IMR-90 (cell line): ENCODE measurements around the gene FAM53B. TPM values are rescaled to one million over a fixed set of nuclear protein-coding genes. Genes with fewer than 3 reads are reported as not detected.

Source experiments
- ATAC-seq: fragments of 200-7000 bp; cut with Tn5 transposase; 2 replicates; pipeline ENCODE4 v1.9.1; 2020; ENCODE audit warnings: low read depth, mild to moderate bottlenecking, moderate library complexity
- BruUV-seq: library from RNA; stranded (reverse); fragments of 400-500 nt; replicated peaks from 2 replicates; lab custom pipeline; 2021; lab: Mats Ljungman, UMichigan
- CTCF ChIA-PET: fragments of 300-600 bp; formaldehyde crosslinking; extraction: SDS; loops from one replicate; lab custom pipeline; 2021; ENCODE audit warnings: antibody characterized with exemption; lab: Yijun Ruan, JAX
- POLR2A ChIA-PET: fragments of 300-600 bp; sonication (Branson Sonifier 250); formaldehyde crosslinking; loops from one replicate; lab custom pipeline; 2022; ENCODE audit warnings: antibody characterized with exemption; ENCODE audit not compliant: unreplicated experiment; lab: Charles Lee
- DNase-seq: peaks from one replicate; pipeline ENCODE4 v3.0.0; 2013
- H2AFZ ChIP-seq: replicated peaks from 2 replicates; pipeline ENCODE3; 2013; ENCODE audit warnings: low read length, mild to moderate bottlenecking; ENCODE audit not compliant: poor library complexity
- H2AK5ac ChIP-seq: 2 replicates; pipeline ENCODE4 v1.6.1; 2013; ENCODE audit warnings: low read depth, low read length, inconsistent platforms
- H2AK9ac ChIP-seq: replicated peaks from 2 replicates; pipeline ENCODE3; 2013; ENCODE audit warnings: mild to moderate bottlenecking, low read depth, low read length, moderate library complexity; ENCODE audit not compliant: poor library complexity
- H2BK120ac ChIP-seq: 2 replicates; pipeline ENCODE4 v1.6.1; 2013; ENCODE audit warnings: low read depth, low read length, inconsistent platforms
- H2BK15ac ChIP-seq: 3 replicates; pipeline ENCODE4 v1.6.1; 2013; ENCODE audit warnings: low read depth, low read length, inconsistent platforms
- H2BK20ac ChIP-seq: 2 replicates; pipeline ENCODE4 v1.6.1; 2013; ENCODE audit warnings: low read depth, mild to moderate bottlenecking, inconsistent platforms, low read length, moderate library complexity
- H2BK5ac ChIP-seq: 2 replicates; pipeline ENCODE4 v1.6.1; 2013; ENCODE audit warnings: mild to moderate bottlenecking, low read depth, low read length, inconsistent platforms; ENCODE audit not compliant: poor library complexity, severe bottlenecking
- H3K14ac ChIP-seq: replicated peaks from 2 replicates; pipeline ENCODE4 v1.6.1; 2013; ENCODE audit warnings: low read depth, low read length, inconsistent platforms
- H3K18ac ChIP-seq: 2 replicates; pipeline ENCODE4 v1.6.1; 2013; ENCODE audit warnings: low read depth, low read length, control low read depth
- H3K23ac ChIP-seq: 2 replicates; pipeline ENCODE4 v1.6.1; 2013; ENCODE audit warnings: low read depth, low read length, inconsistent platforms
- H3K27ac ChIP-seq: 2 replicates; pipeline ENCODE4 v1.5.1; 2013; ENCODE audit warnings: mild to moderate bottlenecking, control low read depth, low read length; ENCODE audit not compliant: insufficient read depth
- H3K27me3 ChIP-seq: 2 replicates; pipeline ENCODE4 v1.6.1; 2013; ENCODE audit warnings: low read length; ENCODE audit not compliant: control insufficient read depth, insufficient read depth
- H3K36me3 ChIP-seq: 2 replicates; pipeline ENCODE4 v1.6.1; 2013; ENCODE audit warnings: low read length, mixed read lengths; ENCODE audit not compliant: control insufficient read depth, insufficient read depth
- H3K4ac ChIP-seq: 2 replicates; pipeline ENCODE4 v1.6.1; 2013; ENCODE audit warnings: low read depth, low read length, inconsistent platforms
- H3K4me1 ChIP-seq: 2 replicates; pipeline ENCODE4 v1.6.1; 2013; ENCODE audit warnings: low read length, mixed read lengths; ENCODE audit not compliant: control insufficient read depth, insufficient read depth
- H3K4me2 ChIP-seq: 2 replicates; pipeline ENCODE4 v1.6.1; 2013; ENCODE audit warnings: low read depth, mild to moderate bottlenecking, control low read depth, low read length, moderate library complexity
- H3K4me3 ChIP-seq: 2 replicates; pipeline ENCODE4 v1.5.1; 2013; ENCODE audit warnings: low read depth, mild to moderate bottlenecking, control low read depth, low read length, moderate library complexity; ENCODE audit not compliant: insufficient read depth
- H3K56ac ChIP-seq: 2 replicates; pipeline ENCODE4 v1.6.1; 2013; ENCODE audit warnings: low read length, inconsistent platforms; ENCODE audit not compliant: insufficient read depth; ENCODE audit errors: extremely low read depth
- H3K79me1 ChIP-seq, 2 experiments: 2 replicates each; pipeline ENCODE4 v1.6.1; 2013; ENCODE audit warnings: low read length in 2 of 2, inconsistent platforms in 1 of 2, low read depth in 1 of 2
- H3K9ac ChIP-seq: 2 replicates; pipeline ENCODE4 v1.6.1; 2013; ENCODE audit warnings: low read depth, low read length, control low read depth
- H3K9me1 ChIP-seq: 2 replicates; pipeline ENCODE4 v1.6.1; 2013; ENCODE audit warnings: low read length, inconsistent platforms; ENCODE audit not compliant: insufficient read depth
- H3K9me3 ChIP-seq: 2 replicates; pipeline ENCODE4 v1.6.1; 2013; ENCODE audit warnings: low read length; ENCODE audit not compliant: control insufficient read depth, insufficient read depth
- H4K20me1 ChIP-seq: 2 replicates; pipeline ENCODE4 v1.6.1; 2013; ENCODE audit warnings: low read length, inconsistent platforms; ENCODE audit not compliant: insufficient read depth
- H4K5ac ChIP-seq: 2 replicates; pipeline ENCODE4 v1.6.1; 2013; ENCODE audit warnings: mild to moderate bottlenecking, low read depth, low read length, control low read depth
- H4K8ac ChIP-seq, 2 experiments: 2 replicates each; pipeline ENCODE4 v1.6.1; 2013; ENCODE audit warnings: low read depth in 2 of 2, low read length in 2 of 2, control low read depth in 1 of 2, inconsistent platforms in 1 of 2
- H4K91ac ChIP-seq: 2 replicates; pipeline ENCODE4 v1.6.1; 2013; ENCODE audit warnings: low read depth, low read length, inconsistent platforms; ENCODE audit not compliant: insufficient read depth
- RAD21 ChIP-seq: IDR thresholded peaks from 2 replicates; pipeline ENCODE4 v1.6.1; 2012; ENCODE audit warnings: low read length, improper control_type of control experiment
- WGBS, 2 experiments: methylation state at CpG; one replicate each; pipeline versions ENCODE4 v1.1.5 to v1.1.7; 2013; ENCODE audit warnings: missing lambda C conversion rate in 2 of 2; ENCODE audit not compliant: insufficient read length in 1 of 2; ENCODE audit errors: extremely low coverage in 2 of 2; 5-methylcytosine and 5-hydroxymethylcytosine counted together
- dilution Hi-C: fragments of 300-500 bp; cut with HindIII; formaldehyde crosslinking; loops from one replicate; pipeline ENCODE4 v1.14.3; 2018; ENCODE audit warnings: low sequenced_read_pairs; ENCODE audit not compliant: unreplicated experiment
- in situ Hi-C: fragments of 300-500 bp; cut with MboI; formaldehyde crosslinking; loops from 3 replicates; pipeline ENCODE4 v1.14.3; 2019; ENCODE audit warnings: low sequenced_read_pairs, inconsistent platforms, mixed read lengths
- intact Hi-C: fragments of 100-400 bp; cut with micrococcal nuclease; formaldehyde crosslinking; loops from 2 replicates; pipeline ENCODE4 v1.10.0; 2022
- polyA plus RNA-seq, 3 experiments: library from polyadenylated mRNA; depleted of rRNA; stranded (reverse); fragments of >200 nt; gene quantifications; 2 replicates each; pipeline ENCODE4 v1.2.3, GENCODE V29; 2012; ENCODE audit warnings: low replicate concordance in 1 of 3
- total RNA-seq: library from RNA; depleted of rRNA; stranded (reverse); fragments of >200 nt; gene quantifications from 2 replicates; pipeline ENCODE4 v1.2.3, GENCODE V29; 2012

Gene FAM53B
- total and polyA plus RNA-seq, 2 of the 4 experiments (the other 2 are of a cell fraction) = 3.8 to 5.7 TPM

DNA sequence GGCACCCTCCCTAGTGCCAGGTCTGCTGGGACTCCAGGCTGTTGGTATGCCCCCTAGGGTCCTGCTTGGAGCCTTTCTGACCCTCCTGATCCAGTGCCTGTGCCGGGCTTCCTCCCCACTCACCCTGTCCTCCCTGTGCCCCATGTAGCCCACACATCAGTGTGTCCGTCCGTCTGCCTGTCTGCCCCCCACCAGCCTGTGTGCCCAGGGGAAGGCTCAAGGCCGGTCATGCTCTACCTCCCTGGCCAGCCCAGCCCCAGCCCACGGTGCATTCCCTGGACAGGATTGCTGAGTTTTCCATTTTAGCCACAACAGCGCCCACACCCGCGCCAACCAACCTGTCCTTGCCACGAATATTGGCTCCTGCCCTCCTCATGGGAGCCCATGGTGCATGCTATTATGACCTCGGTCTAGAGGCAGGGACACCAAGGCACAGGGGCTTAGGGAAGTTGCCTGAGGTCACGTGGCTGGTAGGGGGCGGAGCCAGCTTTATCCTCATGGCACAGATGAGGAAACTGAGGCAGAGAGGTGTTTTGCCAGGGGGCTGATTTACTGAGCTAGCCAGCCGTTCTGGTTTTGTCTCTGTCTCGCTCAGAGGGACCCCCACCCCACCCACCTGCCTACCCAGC, 136.0 kb downstream of the FAM53B start:
- no peak overlapping the region for H3K27ac ChIP-seq
- no peaks in the 10 kb centered on the region for H3K79me1 ChIP-seq
- no peak overlapping the region for H3K18ac ChIP-seq
- no peaks in the 10 kb centered on the region for H3K4me1 ChIP-seq
- no peak overlapping the region for H4K5ac ChIP-seq
- in situ Hi-C loops (no loop called here), intact Hi-C loops (no loop called here), dilution Hi-C loops (no loop called here)
- no peak overlapping the region for H4K91ac ChIP-seq
- 80% methylated on average over 3 of the region's 14 CpGs; no CpG with 5 or more reads in 1 of the 2 experiments for WGBS, 2 experiments
- DNase-seq (no peak), ATAC-seq (no peak)
- no peaks in the 10 kb centered on the region for H3K9me1 ChIP-seq
- no peaks in the 10 kb centered on the region for H3K36me3 ChIP-seq
- H3K23ac ChIP-seq = no peak overlapping the region
- no peak overlapping the region for H2AK5ac ChIP-seq
- TF ChIP-seq RAD21 = no peak
- POLR2A ChIA-PET = no interaction called here
- H3K56ac ChIP-seq = no peak overlapping the region
- CTCF ChIA-PET = no interaction called here
- H2BK5ac ChIP-seq = no peak overlapping the region
- no peaks in the 10 kb centered on the region; the same call in 1 of the 2 replicates for H4K20me1 ChIP-seq
- H3K4ac ChIP-seq = no peak overlapping the region
- H3K9me3 ChIP-seq = no peaks in the 10 kb centered on the region
- H2BK15ac ChIP-seq = no peak overlapping the region
- H2AFZ ChIP-seq = no peak overlapping the region
- no TSS peak for BruUV-seq
- H2AK9ac ChIP-seq = no peak overlapping the region
- H2BK20ac ChIP-seq = no peak overlapping the region
- no peak overlapping the region for H2BK120ac ChIP-seq
- H3K9ac ChIP-seq = no peak overlapping the region
- no peak overlapping the region for H3K4me3 ChIP-seq
- H3K14ac ChIP-seq = no peak overlapping the region
- no peak overlapping the region for H3K4me2 ChIP-seq
- no peak overlapping the region for H4K8ac ChIP-seq
- H3K27me3 ChIP-seq = no peaks in the 10 kb centered on the region
